HG03103 (cell line): Measurements from ENCODE around the gene TNS3.
A peak's percentile ranks its signal among the peaks of the same experiment; 100 is the strongest.
"Not testable (repeated sequence)": the region's sequence is repeated elsewhere in the genome, so short reads cannot be mapped to it uniquely, and the experiment has no call there.

Experiments used
- ATAC-seq: cut with Tn5 transposase; IDR thresholded peaks from one replicate; pipeline ENCODE4 v1.9.1; 2021; ENCODE audit warnings: low read depth; ENCODE audit not compliant: unreplicated experiment

The TNS3 gene

GRCh38 chr7:47280114-47280513 lies 301.8 kb downstream of the TNS3 start:
- no peak for ATAC-seq

- no peak for ATAC-seq
Observed at GRCh38 chr7:47278043-47278442, 303.9 kb downstream of the TNS3 start.

- no peak for ATAC-seq
Observed at GRCh38 chr7:47277321-47277781, 304.6 kb downstream of the TNS3 start.

- no peak for ATAC-seq
Observed at GRCh38 chr7:47273974-47274766, 307.7 kb downstream of the TNS3 start.

- ATAC-seq, result no peak
Observed at GRCh38 chr7:47273088-47273487, 308.8 kb downstream of the TNS3 start.

GRCh38 chr7:47271749-47272148 lies 310.2 kb downstream of the TNS3 start:
- ATAC-seq, result no peak

- ATAC-seq, result no peak
Observed at GRCh38 chr7:47268851-47269836, 312.8 kb downstream of the TNS3 start.

- no peak for ATAC-seq
Observed at GRCh38 chr7:47267346-47267745, 314.6 kb downstream of the TNS3 start.

- ATAC-seq, result no peak
Observed at GRCh38 chr7:47266799-47267198, 315.1 kb downstream of the TNS3 start.

- peak; percentile 83 for ATAC-seq
Observed at GRCh38 chr7:47266131-47266706, 315.7 kb downstream of the TNS3 start.

- ATAC-seq, result no peak
Observed at GRCh38 chr7:47265621-47266020, 316.3 kb downstream of the TNS3 start.

- no peak for ATAC-seq
Observed at GRCh38 chr7:47264021-47264651, 317.8 kb downstream of the TNS3 start.

GRCh38 chr7:47262881-47263280 lies 319.0 kb downstream of the TNS3 start:
- ATAC-seq, result no peak

- not testable (repeated sequence) for ATAC-seq
Observed at GRCh38 chr7:47262160-47262559, 319.8 kb downstream of the TNS3 start.

GRCh38 chr7:47260270-47260669 lies 321.6 kb downstream of the TNS3 start:
- ATAC-seq, result no peak

GRCh38 chr7:47259682-47260081 lies 322.2 kb downstream of the TNS3 start:
- no peak for ATAC-seq

- no peak for ATAC-seq
Observed at GRCh38 chr7:47258798-47259197, 323.1 kb downstream of the TNS3 start.

GRCh38 chr7:47256016-47256415 lies 325.9 kb downstream of the TNS3 start:
- no peak for ATAC-seq

- no peak for ATAC-seq
Observed at GRCh38 chr7:47255441-47255840, 326.5 kb downstream of the TNS3 start.

- no peak for ATAC-seq
Observed at GRCh38 chr7:47255007-47255406, 326.9 kb downstream of the TNS3 start.
